Activated B cell treated with CpG ODN at 0.5 μM for 24 hours (primary cell): ENCODE measurements around the gene DCHS1. TPM values are rescaled to one million over a fixed set of nuclear protein-coding genes. Genes with fewer than 3 reads are reported as not detected.

ENCODE experiments used
- ATAC-seq: fragments of 200-7000 bp; cut with Tn5 transposase; one replicate; pipeline ENCODE4 v1.10.0; 2021; ENCODE audit warnings: low read depth, mild to moderate bottlenecking, moderate library complexity
- CTCF ChIA-PET: fragments of 350-600 bp; sonication (Branson Sonifier 250); formaldehyde crosslinking; loops from one replicate; lab custom pipeline; 2021; ENCODE audit warnings: antibody characterized with exemption; lab: Charles Lee
- POLR2A ChIA-PET: fragments of 350-600 bp; sonication (Branson Sonifier 250); formaldehyde crosslinking; loops from one replicate; lab custom pipeline; 2021; ENCODE audit warnings: antibody characterized with exemption; lab: Charles Lee
- DNase-seq: peaks from one replicate; pipeline ENCODE4 v3.0.0; 2022
- H3K27ac Mint-ChIP-seq: one replicate; pipeline ENCODE4 v1.8.0; 2020; ENCODE audit warnings: mixed read lengths
- H3K27me3 Mint-ChIP-seq: one replicate; pipeline ENCODE4 v1.8.0; 2021; ENCODE audit warnings: mixed read lengths
- H3K36me3 Mint-ChIP-seq: one replicate; pipeline ENCODE4 v1.8.0; 2021; ENCODE audit warnings: low read depth, mixed read lengths
- H3K4me1 Mint-ChIP-seq: one replicate; pipeline ENCODE4 v1.8.0; 2021; ENCODE audit warnings: mixed read lengths
- H3K4me3 Mint-ChIP-seq: one replicate; pipeline ENCODE4 v1.8.0; 2020; ENCODE audit warnings: mild to moderate bottlenecking, mixed read lengths
- H3K9me3 Mint-ChIP-seq: one replicate; pipeline ENCODE4 v1.8.0; 2020; ENCODE audit warnings: mixed read lengths
- CTCF ChIP-seq: fragments of 200-600 bp; IDR thresholded peaks from one replicate; pipeline ENCODE4 v1.8.0; 2022; ENCODE audit warnings: antibody characterized with exemption, mild to moderate bottlenecking
- intact Hi-C: fragments of 100-400 bp; cut with micrococcal nuclease; formaldehyde crosslinking; loops from one replicate; pipeline ENCODE4 v1.15.1; 2024
- total RNA-seq: library from RNA; stranded (reverse); gene quantifications from 2 replicates; pipeline ENCODE4 v1.2.3, GENCODE V29; 2022

DCHS1 gene
- total RNA-seq, 1 donor from 2014 or later = 0.22 TPM

DNA sequence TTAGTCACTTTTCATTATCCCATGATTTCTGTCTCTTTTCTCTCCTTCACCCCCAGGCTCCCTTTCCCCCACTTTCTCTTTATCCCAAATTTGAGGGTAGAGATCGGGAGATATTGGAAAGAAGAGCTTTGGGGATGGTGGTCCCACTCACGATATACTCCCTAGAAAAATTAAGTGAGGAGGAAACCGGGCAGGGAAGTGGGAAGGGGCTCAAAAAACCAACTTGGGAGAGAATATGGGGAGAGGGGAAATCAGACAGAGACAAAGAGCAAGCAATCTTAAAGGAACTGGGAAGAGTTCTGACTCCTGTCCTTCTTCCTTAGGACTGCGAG, 941 bp upstream of the DCHS1 start:
- Mint-ChIP-seq H3K36me3 (no peaks in the 10 kb centered on the region), H3K27me3 (peaks cover 6% of the 10 kb centered on the region), H3K4me1 (peaks cover 3% of the 10 kb centered on the region), H3K9me3 (no peaks in the 10 kb centered on the region), H3K4me3 (peak overlapping the region; percentile 71), H3K27ac (no peak overlapping the region)
- TF ChIP-seq CTCF = no peak
- DNase-seq = no peak
- intact Hi-C loops = no loop called here
- CTCF ChIA-PET = no interaction called here
- POLR2A ChIA-PET = interaction anchor here (0.7 to 1.6 kb wide), 2 partner anchors 32 to 37 kb away, joined by 3 to 5 read pairs; partner anchors contain the start of gene TPP1
- no peak for ATAC-seq

- TF ChIP-seq CTCF = no peak
- DNase-seq (no peak), ATAC-seq (peak; percentile 53)
- intact Hi-C loops = loop anchor here (1.0 kb wide), 1 partner anchor 28 kb away; the partner anchor contains the start of gene MRPL17
- ChIA-PET CTCF (no interaction called here), POLR2A (interaction anchor here (1.0 to 1.6 kb wide), 2 partner anchors 36 to 43 kb away, joined by 3 to 5 read pairs; partner anchors contain the start of genes TAF10 and TPP1)
- no peak overlapping the region for H3K4me3 Mint-ChIP-seq
- H3K9me3 Mint-ChIP-seq = no peaks in the 10 kb centered on the region
- peaks cover 3% of the 10 kb centered on the region for H3K4me1 Mint-ChIP-seq
- H3K27me3 Mint-ChIP-seq = peaks cover 6% of the 10 kb centered on the region
- H3K27ac Mint-ChIP-seq = no peak overlapping the region
- no peaks in the 10 kb centered on the region for H3K36me3 Mint-ChIP-seq
Observed at GRCh38 chr11:6655020-6655789, 404 bp downstream of the DCHS1 start.

GRCh38 chr11:6654281-6655019, 1.2 kb downstream of the DCHS1 start:
- no peaks in the 10 kb centered on the region for H3K36me3 Mint-ChIP-seq
- H3K4me3 Mint-ChIP-seq = no peak overlapping the region
- peaks cover 3% of the 10 kb centered on the region for H3K4me1 Mint-ChIP-seq
- ATAC-seq (no peak), DNase-seq (no peak)
- ChIA-PET CTCF (no interaction called here), POLR2A (interaction anchor here (0.7 to 1.0 kb wide), 2 partner anchors 43 to 70 kb away, joined by 3 read pairs; partner anchors contain the start of gene TAF10)
- H3K27ac Mint-ChIP-seq = no peak overlapping the region
- TF ChIP-seq CTCF = no peak
- peaks cover 6% of the 10 kb centered on the region for H3K27me3 Mint-ChIP-seq
- intact Hi-C loops = loop anchor here (1.0 kb wide), 1 partner anchor 29 kb away; the partner anchor contains the start of gene MRPL17
- H3K9me3 Mint-ChIP-seq = no peaks in the 10 kb centered on the region

DNA sequence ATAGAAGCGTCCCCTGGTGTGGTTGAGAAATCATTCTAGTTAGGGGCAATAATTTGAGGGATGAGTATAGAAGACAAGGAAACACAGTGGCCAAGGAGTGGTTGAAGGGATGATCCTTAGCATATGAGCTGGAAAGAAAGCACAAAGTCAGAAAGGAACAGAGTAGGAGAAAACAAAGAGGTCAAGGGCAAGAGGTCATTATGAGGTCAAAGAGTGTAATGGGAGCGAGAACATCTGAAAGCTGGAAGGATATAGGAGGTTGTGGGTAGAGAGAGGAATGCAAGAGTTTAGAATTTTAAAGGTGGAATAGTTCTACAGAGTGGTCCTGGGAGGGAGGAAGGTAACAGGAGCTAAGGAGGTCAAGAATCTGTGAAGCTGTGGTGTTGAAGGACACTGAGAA, 2.0 kb downstream of the DCHS1 start:
- H3K27me3 Mint-ChIP-seq = peaks cover 6% of the 10 kb centered on the region
- POLR2A ChIA-PET = interaction anchor here (0.7 to 1.0 kb wide), 2 partner anchors 42 to 70 kb away, joined by 3 read pairs; partner anchors contain the start of gene TAF10
- CTCF ChIA-PET = no interaction called here
- ATAC-seq (no peak), DNase-seq (no peak)
- no peaks in the 10 kb centered on the region for H3K9me3 Mint-ChIP-seq
- no peak for TF ChIP-seq CTCF
- no peaks in the 10 kb centered on the region for H3K36me3 Mint-ChIP-seq
- intact Hi-C loops = no loop called here
- no peak overlapping the region for H3K27ac Mint-ChIP-seq
- peaks cover 3% of the 10 kb centered on the region for H3K4me1 Mint-ChIP-seq
- no peak overlapping the region for H3K4me3 Mint-ChIP-seq

DNA sequence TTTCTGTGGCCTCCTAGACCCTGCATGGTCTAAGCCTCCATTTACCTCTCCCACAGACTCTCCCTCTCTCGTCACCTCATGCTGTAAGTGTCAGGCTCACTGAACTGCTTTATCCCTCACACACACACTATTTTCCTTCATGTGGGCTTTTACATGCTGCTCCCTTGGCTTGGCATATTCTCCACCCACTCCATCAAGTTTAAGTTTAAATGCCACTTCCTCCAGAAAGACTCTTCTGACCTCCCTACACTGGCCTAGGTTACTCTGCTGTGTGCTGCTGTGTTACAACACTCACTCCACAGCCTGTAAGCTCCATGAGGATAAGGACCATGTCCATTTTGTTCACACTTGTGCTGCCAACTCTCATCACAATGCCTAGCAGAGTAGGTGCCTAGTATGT, 2.5 kb downstream of the DCHS1 start:
- CTCF ChIA-PET = no interaction called here
- Mint-ChIP-seq H3K4me1 (peaks cover 3% of the 10 kb centered on the region), H3K36me3 (no peaks in the 10 kb centered on the region), H3K9me3 (no peaks in the 10 kb centered on the region), H3K4me3 (no peak overlapping the region), H3K27me3 (peaks cover 6% of the 10 kb centered on the region), H3K27ac (no peak overlapping the region)
- ATAC-seq = no peak
- POLR2A ChIA-PET = interaction anchor here (1.0 to 2.1 kb wide), 2 partner anchors 34 to 69 kb away, joined by 3 to 8 read pairs; partner anchors contain the start of gene TPP1
- no peak for DNase-seq
- intact Hi-C loops = no loop called here
- TF ChIP-seq CTCF = no peak
